ENCODE results near the gene TDRD6.

DNA sequence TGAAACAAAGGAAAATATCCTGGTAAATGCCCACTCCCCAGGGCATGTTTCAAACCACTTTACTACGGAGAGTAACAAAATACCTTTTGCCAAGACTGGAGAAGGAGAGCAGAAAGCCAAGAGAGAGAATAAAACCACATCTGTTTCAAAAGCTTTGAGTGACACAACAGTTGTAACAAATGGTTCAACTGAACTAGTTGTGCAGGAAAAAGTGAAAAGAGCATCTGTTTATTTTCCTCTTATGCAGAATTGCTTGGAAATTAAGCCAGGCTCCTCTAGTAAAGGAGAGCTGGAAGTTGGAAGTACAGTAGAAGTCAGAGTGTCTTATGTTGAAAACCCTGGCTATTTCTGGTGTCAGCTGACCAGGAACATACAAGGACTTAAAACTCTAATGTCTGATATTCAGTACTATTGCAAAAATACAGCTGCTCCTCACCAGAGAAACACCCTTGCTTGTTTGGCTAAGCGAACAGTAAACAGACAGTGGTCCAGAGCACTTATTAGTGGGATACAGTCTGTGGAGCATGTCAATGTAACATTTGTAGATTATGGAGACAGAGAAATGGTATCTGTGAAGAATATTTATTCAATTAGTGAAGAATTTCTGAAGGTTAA, 2.6 kb downstream of the TDRD6 start:
- TF ChIP-seq, protein P1, sequence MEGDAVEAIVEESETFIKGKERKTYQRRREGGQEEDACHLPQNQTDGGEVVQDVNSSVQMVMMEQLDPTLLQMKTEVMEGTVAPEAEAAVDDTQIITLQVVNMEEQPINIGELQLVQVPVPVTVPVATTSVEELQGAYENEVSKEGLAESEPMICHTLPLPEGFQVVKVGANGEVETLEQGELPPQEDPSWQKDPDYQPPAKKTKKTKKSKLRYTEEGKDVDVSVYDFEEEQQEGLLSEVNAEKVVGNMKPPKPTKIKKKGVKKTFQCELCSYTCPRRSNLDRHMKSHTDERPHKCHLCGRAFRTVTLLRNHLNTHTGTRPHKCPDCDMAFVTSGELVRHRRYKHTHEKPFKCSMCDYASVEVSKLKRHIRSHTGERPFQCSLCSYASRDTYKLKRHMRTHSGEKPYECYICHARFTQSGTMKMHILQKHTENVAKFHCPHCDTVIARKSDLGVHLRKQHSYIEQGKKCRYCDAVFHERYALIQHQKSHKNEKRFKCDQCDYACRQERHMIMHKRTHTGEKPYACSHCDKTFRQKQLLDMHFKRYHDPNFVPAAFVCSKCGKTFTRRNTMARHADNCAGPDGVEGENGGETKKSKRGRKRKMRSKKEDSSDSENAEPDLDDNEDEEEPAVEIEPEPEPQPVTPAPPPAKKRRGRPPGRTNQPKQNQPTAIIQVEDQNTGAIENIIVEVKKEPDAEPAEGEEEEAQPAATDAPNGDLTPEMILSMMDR (conservative IDR thresholded peaks at IDR 0.05; ENCODE audit: low read length) = no peak
- TF ChIP-seq EZH2phosphoT487 (IDR thresholded peaks at IDR 0.05; ENCODE audit: borderline replicate concordance, low read depth, low read length) = no peak
